ENCODE results near the gene MAEA.
"Not testable (repeated sequence)": the region's sequence is repeated elsewhere in the genome, so short reads cannot be mapped to it uniquely, and the experiment has no call there.

Gene MAEA

GRCh38 chr4:1334579-1334895 is 44.8 kb downstream of the MAEA start:
- DNase-seq (ENCODE audit: low read depth, low spot score), result no peak

- DNase-seq (ENCODE audit: low read depth, low spot score), result not testable (repeated sequence)
These were observed 45.6 kb downstream of the MAEA start for GRCh38 chr4:1335193-1335883.

- no peak for DNase-seq (ENCODE audit: low read depth, low spot score)
These were observed 46.4 kb downstream of the MAEA start for GRCh38 chr4:1336088-1336491.

- DNase-seq (ENCODE audit: low read depth, low spot score), result no peak
These were observed 47.7 kb downstream of the MAEA start for GRCh38 chr4:1337376-1337831.

GRCh38 chr4:1337951-1338751 is 48.5 kb downstream of the MAEA start:
- no peak for DNase-seq (ENCODE audit: low read depth, low spot score)

GRCh38 chr4:1338752-1339414 is 49.2 kb downstream of the MAEA start:
- DNase-seq (ENCODE audit: low read depth, low spot score), result no peak

- DNase-seq (ENCODE audit: low read depth, low spot score), result no peak
These were observed 49.8 kb downstream of the MAEA start for GRCh38 chr4:1339489-1339888.

GRCh38 chr4:1340181-1340747 is 50.6 kb downstream of the MAEA start:
- no peak for DNase-seq (ENCODE audit: low read depth, low spot score)

GRCh38 chr4:1340861-1341260 is 51.2 kb downstream of the MAEA start:
- DNase-seq (ENCODE audit: low read depth, low spot score), result no peak

GRCh38 chr4:1342003-1342402 is 52.3 kb downstream of the MAEA start:
- DNase-seq (ENCODE audit: low read depth, low spot score), result no peak

GRCh38 chr4:1344696-1345095 is 55.0 kb downstream of the MAEA start:
- no peak for DNase-seq (ENCODE audit: low read depth, low spot score)

GRCh38 chr4:1345903-1346780 is 56.5 kb downstream of the MAEA start:
- peak; percentile 76 for DNase-seq (ENCODE audit: low read depth, low spot score)

GRCh38 chr4:1346781-1347409 is 57.2 kb downstream of the MAEA start, which contains the start of gene UVSSA:
Gene UVSSA, plus strand, starts transcription at chr4:1347208. Its CDS starts 884 bp downstream, at chr4:1348092.
- DNase-seq (ENCODE audit: low read depth, low spot score), result peak; percentile 100

GRCh38 chr4:1347410-1347864 is 57.7 kb downstream of the MAEA start:
- DNase-seq (ENCODE audit: low read depth, low spot score), result peak; percentile 93

GRCh38 chr4:1348014-1348513 is 58.4 kb downstream of the MAEA start:
- DNase-seq (ENCODE audit: low read depth, low spot score), result no peak

- DNase-seq (ENCODE audit: low read depth, low spot score), result no peak
These were observed 59.1 kb downstream of the MAEA start for GRCh38 chr4:1348746-1349145.

- no peak for DNase-seq (ENCODE audit: low read depth, low spot score)
These were observed 59.9 kb downstream of the MAEA start for GRCh38 chr4:1349359-1350168.

- no peak for DNase-seq (ENCODE audit: low read depth, low spot score)
These were observed 60.5 kb downstream of the MAEA start for GRCh38 chr4:1350169-1350520.

GRCh38 chr4:1351854-1352566 is 62.3 kb downstream of the MAEA start:
- DNase-seq (ENCODE audit: low read depth, low spot score), result peak; percentile 90
